NT2/D1 (cell line): Measurements from ENCODE around the gene RALGPS2.

Source experiments
- DNase-seq: peaks from one replicate; pipeline ENCODE4 v3.0.0-alpha.2; 2011; ENCODE audit warnings: low read depth, low spot score
- H3K27me3 ChIP-seq: 2 replicates; pipeline ENCODE4 v1.6.0; 2011; ENCODE audit warnings: mild to moderate bottlenecking; ENCODE audit not compliant: insufficient read length, insufficient read depth
- H3K36me3 ChIP-seq: 2 replicates; pipeline ENCODE4 v1.6.1; 2011; ENCODE audit warnings: mild to moderate bottlenecking, low read length, mixed read lengths; ENCODE audit not compliant: insufficient read depth, insufficient read length
- H3K4me1 ChIP-seq: 2 replicates; pipeline ENCODE4 v1.5.1; 2011; ENCODE audit not compliant: insufficient read depth, insufficient read length
- H3K4me3 ChIP-seq: 2 replicates; pipeline ENCODE4 v1.5.1; 2011; ENCODE audit warnings: low read depth; ENCODE audit not compliant: insufficient read length
- H3K9ac ChIP-seq: 2 replicates; pipeline ENCODE4 v1.6.0; 2011; ENCODE audit warnings: low read depth; ENCODE audit not compliant: insufficient read length
- H3K9me3 ChIP-seq: 2 replicates; pipeline ENCODE4 v1.5.1; 2011; ENCODE audit warnings: mild to moderate bottlenecking, low read length; ENCODE audit not compliant: insufficient read depth
- SUZ12 ChIP-seq: IDR thresholded peaks from 2 replicates; pipeline ENCODE4 v1.6.1; 2011; ENCODE audit not compliant: insufficient read length, insufficient read depth; ENCODE audit errors: extremely low read depth
- YY1 ChIP-seq: IDR thresholded peaks from 2 replicates; pipeline ENCODE4 v1.6.1; 2011; ENCODE audit not compliant: insufficient read length, insufficient read depth
- ZNF274 ChIP-seq: IDR thresholded peaks from 2 replicates; pipeline ENCODE4 v1.6.1; 2011; ENCODE audit warnings: mild to moderate bottlenecking, low read depth, low read length

Gene RALGPS2

DNA sequence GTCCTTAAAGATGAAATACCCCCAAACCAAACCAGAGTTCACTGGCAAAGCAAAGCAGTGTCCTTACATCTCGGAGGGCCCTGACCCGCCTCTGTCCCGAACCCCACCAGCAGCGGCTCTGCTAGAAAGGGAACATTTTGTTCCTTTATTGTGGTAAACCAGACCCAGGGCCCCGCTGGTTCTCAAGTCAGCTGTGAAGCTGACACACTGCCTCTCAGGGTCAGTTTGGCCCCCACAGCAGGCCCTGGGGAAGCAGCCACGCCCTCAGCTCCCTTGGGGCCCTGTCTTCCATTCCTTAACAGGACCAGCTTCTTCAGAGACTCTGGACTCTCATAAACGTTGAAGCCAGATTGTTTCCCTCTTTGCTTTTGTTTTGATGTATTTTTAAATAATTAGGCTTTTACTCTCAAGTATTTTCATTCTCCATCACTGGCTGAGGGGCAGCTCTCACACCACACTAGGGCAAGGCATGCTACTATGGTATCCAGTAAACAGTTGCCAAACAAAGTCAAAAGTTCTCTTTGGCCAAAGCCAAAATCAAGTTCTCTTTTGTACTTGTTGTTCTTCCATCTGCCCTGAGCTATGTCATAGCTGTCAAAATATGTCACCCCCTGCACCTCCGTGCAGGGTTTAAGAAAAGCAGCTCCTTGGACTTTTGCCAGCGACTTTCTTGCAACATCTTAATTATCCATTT lies 207.0 kb downstream of the RALGPS2 start:
- Histone ChIP-seq H3K4me1 (no peaks in the 10 kb centered on the region), H3K9ac (no peak overlapping the region), H3K9me3 (no peaks in the 10 kb centered on the region), H3K4me3 (no peak overlapping the region), H3K36me3 (no peaks in the 10 kb centered on the region), H3K27me3 (no peaks in the 10 kb centered on the region)
- no peak for DNase-seq
- TF ChIP-seq ZNF274 = no peak
- no peak for TF ChIP-seq SUZ12
- no peak for TF ChIP-seq YY1

DNA sequence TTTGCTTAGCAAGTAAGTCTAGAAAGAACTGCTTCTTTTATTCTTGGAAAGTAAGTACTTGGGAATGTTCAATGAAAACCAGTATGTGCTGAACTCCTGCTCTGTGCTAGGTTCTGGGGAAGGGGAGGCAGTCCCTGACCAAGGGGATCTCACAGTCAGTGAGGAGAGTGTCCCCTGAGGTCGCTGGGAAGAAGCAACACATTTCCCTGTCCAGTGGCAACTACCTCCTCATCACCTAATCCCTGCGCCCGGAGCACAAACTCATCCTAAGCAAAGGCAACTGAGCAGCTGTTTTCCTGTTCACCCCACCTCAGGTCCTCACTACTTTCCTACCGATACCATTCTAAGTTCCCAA lies 207.5 kb downstream of the RALGPS2 start:
- H3K36me3 ChIP-seq = no peaks in the 10 kb centered on the region
- no peaks in the 10 kb centered on the region for H3K27me3 ChIP-seq
- no peak overlapping the region for H3K4me3 ChIP-seq
- no peak for DNase-seq
- no peaks in the 10 kb centered on the region for H3K9me3 ChIP-seq
- no peaks in the 10 kb centered on the region for H3K4me1 ChIP-seq
- TF ChIP-seq SUZ12 = no peak
- TF ChIP-seq ZNF274 = no peak
- no peak for TF ChIP-seq YY1
- H3K9ac ChIP-seq = no peak overlapping the region

DNA sequence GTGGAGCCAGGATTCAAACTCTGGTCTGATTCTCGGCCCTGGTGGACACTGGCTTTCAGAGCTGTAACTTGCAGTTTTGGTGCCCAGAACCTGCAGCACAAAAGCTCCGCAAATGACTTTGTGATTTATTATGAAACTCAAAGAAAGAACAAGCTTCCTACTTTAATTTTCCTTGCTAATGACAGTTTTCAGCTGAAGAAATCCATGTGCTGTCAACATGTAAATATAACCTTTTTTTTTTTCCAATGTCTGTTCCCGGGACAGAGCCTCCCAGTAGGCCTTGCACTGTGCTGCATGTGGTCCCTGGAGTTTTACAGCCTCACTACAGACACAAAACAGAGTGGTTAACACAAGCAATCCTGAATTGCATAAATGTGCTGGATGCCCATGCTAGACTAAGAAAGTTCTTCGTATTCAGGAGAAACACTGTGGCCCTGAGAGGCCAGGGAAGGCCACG lies 208.1 kb downstream of the RALGPS2 start:
- Histone ChIP-seq H3K36me3 (no peaks in the 10 kb centered on the region), H3K9ac (no peak overlapping the region), H3K4me3 (no peak overlapping the region), H3K9me3 (no peaks in the 10 kb centered on the region), H3K4me1 (no peaks in the 10 kb centered on the region), H3K27me3 (no peaks in the 10 kb centered on the region)
- no peak for DNase-seq
- no peak for TF ChIP-seq YY1
- no peak for TF ChIP-seq ZNF274
- TF ChIP-seq SUZ12 = no peak

DNA sequence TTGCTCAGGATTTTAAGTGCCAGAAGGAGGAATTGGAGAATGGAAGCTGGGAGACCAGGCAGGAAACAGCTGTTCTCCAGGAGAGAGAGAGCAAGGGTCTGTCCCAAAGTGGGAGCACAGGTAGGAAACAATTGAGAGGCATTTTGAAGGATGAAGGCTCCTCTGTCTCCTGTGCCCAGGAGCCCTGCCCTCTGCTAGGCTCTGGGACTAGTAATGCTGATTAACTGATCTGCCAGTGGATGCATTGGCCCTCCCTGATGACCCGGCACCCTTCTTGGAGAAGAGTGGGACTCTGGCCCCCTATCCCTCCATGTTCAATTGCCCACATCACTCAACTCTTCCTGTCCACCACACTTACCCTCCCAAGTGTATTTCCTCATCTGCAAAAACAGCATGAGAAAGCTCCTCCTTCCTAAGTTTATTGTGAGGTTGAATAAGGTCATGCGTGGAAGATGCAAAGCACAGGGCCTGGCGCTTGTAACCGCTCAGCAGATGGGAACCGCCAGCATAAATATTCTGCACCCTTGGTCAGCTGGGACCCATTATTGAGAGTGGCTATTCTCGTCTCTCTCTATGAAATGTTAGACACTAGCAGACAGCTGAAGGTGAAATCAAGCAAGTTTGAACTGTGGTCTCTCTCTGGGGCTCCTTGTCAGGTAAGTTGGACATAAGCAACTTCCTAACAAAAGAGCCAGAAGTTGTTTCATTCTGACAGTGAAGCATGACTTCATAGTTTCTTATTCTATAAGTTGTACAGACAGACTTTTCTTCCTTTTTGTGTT lies 208.9 kb downstream of the RALGPS2 start:
- no peaks in the 10 kb centered on the region for H3K27me3 ChIP-seq
- no peaks in the 10 kb centered on the region for H3K36me3 ChIP-seq
- no peak for TF ChIP-seq YY1
- no peak for TF ChIP-seq SUZ12
- no peak for TF ChIP-seq ZNF274
- DNase-seq = no peak
- no peak overlapping the region for H3K9ac ChIP-seq
- H3K4me3 ChIP-seq = no peak overlapping the region
- H3K4me1 ChIP-seq = no peaks in the 10 kb centered on the region
- H3K9me3 ChIP-seq = no peaks in the 10 kb centered on the region

DNA sequence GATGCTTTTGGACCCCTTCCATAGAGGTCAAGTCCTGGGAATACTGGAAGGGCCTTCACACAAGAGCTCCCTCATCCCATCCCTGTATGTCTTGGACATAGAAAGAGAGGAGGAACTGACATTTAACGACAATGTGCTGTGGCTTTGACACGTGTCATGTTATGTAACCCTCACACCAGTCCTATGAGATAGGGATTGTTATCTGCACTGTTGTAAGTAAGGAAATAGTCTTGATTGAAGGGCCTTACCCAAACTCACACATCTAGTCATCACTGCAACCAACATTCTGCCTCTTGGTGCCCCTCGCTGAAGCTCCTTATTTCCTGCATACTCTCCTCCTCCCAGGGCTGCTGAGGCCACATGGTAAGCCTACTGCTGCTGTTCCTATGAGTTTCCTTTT lies 209.5 kb downstream of the RALGPS2 start:
- H3K9ac ChIP-seq = no peak overlapping the region
- H3K9me3 ChIP-seq = no peaks in the 10 kb centered on the region
- TF ChIP-seq YY1 (no peak), ZNF274 (no peak), SUZ12 (no peak)
- DNase-seq = no peak
- H3K27me3 ChIP-seq = no peaks in the 10 kb centered on the region
- no peaks in the 10 kb centered on the region for H3K36me3 ChIP-seq
- H3K4me3 ChIP-seq = no peak overlapping the region
- H3K4me1 ChIP-seq = no peaks in the 10 kb centered on the region

DNA sequence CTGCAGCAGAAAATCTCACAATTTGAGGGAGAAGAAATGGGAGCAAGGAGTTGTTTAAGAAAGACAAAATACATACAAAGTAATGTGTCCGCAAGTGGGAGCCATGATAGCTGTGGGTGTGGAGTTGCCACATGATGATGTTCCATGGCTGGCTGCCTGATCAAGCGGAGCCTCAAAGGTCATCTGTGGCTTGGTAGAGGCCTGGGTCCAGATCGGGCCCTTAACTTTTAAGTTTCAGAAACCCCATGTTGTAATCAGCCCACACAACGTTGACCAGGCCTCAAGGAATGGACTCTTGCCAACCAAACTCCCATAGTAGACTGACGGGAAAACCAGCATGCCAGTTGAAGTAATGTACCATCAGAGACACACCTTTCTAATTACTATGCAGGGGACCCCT lies 210.6 kb downstream of the RALGPS2 start:
- TF ChIP-seq YY1 (no peak), SUZ12 (no peak), ZNF274 (no peak)
- Histone ChIP-seq H3K27me3 (no peaks in the 10 kb centered on the region), H3K4me1 (no peaks in the 10 kb centered on the region), H3K9me3 (no peaks in the 10 kb centered on the region), H3K4me3 (no peak overlapping the region), H3K9ac (no peak overlapping the region), H3K36me3 (no peaks in the 10 kb centered on the region)
- DNase-seq = no peak

DNA sequence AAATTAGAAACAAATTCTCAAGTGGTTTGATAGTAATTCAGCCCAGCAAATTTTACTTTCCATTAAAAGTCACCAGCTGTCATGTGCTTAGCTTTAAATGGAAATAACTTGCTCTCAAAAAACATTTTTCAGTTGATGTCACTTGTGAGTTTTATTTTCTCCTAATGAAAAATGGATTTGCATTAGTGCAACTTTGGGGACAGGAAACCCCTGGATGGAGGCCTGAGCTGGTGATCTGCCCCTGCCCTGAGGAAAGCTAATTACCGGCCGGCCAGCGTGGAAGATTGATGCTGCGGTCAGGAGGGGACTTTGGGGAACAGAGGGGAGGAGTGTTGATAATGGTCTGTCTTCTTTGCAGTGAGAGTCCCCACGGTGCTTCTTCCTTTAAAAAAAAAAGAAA lies 212.7 kb downstream of the RALGPS2 start:
- TF ChIP-seq ZNF274 = no peak
- TF ChIP-seq SUZ12 = no peak
- TF ChIP-seq YY1 = no peak

More for the DNA sequence above, 212.7 kb downstream of the RALGPS2 start:
- no peaks in the 10 kb centered on the region for H3K36me3 ChIP-seq
- H3K4me3 ChIP-seq = no peak overlapping the region
- H3K9ac ChIP-seq = no peak overlapping the region
- H3K27me3 ChIP-seq = no peaks in the 10 kb centered on the region
- H3K4me1 ChIP-seq = peaks cover 2% of the 10 kb centered on the region
- no peak for DNase-seq
- H3K9me3 ChIP-seq = no peaks in the 10 kb centered on the region
